Upper lobe of left lung (tissue), 4 donors: ENCODE measurements around the gene IPO8.

Source experiments
- EP300 ChIP-seq, 4 donors: sonication (generic); formaldehyde crosslinking; IDR thresholded peaks; one replicate each; pipeline ENCODE4 v1.5.1; 2017; ENCODE audit warnings: antibody characterized with exemption in 4 of 4, control low read depth in 2 of 4
- POLR2A ChIP-seq, 4 donors: fragments of 450-650 bp; IDR thresholded peaks; one replicate each; pipeline ENCODE4 v1.5.1; 2016 to 2017; ENCODE audit warnings: antibody characterized with exemption in 4 of 4, mild to moderate bottlenecking in 2 of 4
- POLR2AphosphoS5 ChIP-seq, 2 donors: sonication (generic); formaldehyde crosslinking; IDR thresholded peaks; one replicate each; pipeline ENCODE4 v1.5.1; 2017; ENCODE audit warnings: antibody characterized with exemption in 2 of 2
- TF ChIP-seq, protein P1 (sequence below), 6 experiments: fragments of 450-650 bp in 4 of 6; fragments of 200-600 bp in 2 of 6; sonication (generic) in 2 of 6; IDR thresholded peaks; one replicate each; pipeline ENCODE4 v1.5.1; 2016 to 2019; ENCODE audit warnings: antibody characterized with exemption in 6 of 6

- TF ChIP-seq POLR2A (IDR thresholded peaks at IDR 0.05) (no peak), EP300 (IDR thresholded peaks at IDR 0.05) (no peak), POLR2AphosphoS5 (IDR thresholded peaks at IDR 0.05) (no peak)
- TF ChIP-seq, protein P1, sequence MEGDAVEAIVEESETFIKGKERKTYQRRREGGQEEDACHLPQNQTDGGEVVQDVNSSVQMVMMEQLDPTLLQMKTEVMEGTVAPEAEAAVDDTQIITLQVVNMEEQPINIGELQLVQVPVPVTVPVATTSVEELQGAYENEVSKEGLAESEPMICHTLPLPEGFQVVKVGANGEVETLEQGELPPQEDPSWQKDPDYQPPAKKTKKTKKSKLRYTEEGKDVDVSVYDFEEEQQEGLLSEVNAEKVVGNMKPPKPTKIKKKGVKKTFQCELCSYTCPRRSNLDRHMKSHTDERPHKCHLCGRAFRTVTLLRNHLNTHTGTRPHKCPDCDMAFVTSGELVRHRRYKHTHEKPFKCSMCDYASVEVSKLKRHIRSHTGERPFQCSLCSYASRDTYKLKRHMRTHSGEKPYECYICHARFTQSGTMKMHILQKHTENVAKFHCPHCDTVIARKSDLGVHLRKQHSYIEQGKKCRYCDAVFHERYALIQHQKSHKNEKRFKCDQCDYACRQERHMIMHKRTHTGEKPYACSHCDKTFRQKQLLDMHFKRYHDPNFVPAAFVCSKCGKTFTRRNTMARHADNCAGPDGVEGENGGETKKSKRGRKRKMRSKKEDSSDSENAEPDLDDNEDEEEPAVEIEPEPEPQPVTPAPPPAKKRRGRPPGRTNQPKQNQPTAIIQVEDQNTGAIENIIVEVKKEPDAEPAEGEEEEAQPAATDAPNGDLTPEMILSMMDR (IDR thresholded peaks at IDR 0.05), result no peak
Observed at GRCh38 chr12:30696943-30697342, 1.3 kb upstream of the IPO8 start.
